ENCODE measurements around the gene MED25.

Gene MED25

GRCh38 chr19:49807904-49808675, 10.0 kb upstream of the MED25 start:
- Histone ChIP-seq H3K9ac (ENCODE audit: low read length) (no peak overlapping the region), H3K4me3 (ENCODE audit: low read depth, low read length) (peak overlapping the region; percentile 54), H3K27ac (ENCODE audit: low read depth, low read length) (no peak overlapping the region), H3K4me1 (ENCODE audit: control insufficient read depth, insufficient read depth, low read length) (peaks cover 23% of the 10 kb centered on the region), H3K36me3 (ENCODE audit: control insufficient read depth, insufficient read depth, low read length) (peaks cover 21% of the 10 kb centered on the region), H3K9me3 (ENCODE audit: control insufficient read depth, insufficient read depth, low read depth, low read length) (no peaks in the 10 kb centered on the region), H3K27me3 (ENCODE audit: control insufficient read depth, insufficient read depth, low read length) (no peaks in the 10 kb centered on the region; the same call in 1 of the 2 replicates)

DNA sequence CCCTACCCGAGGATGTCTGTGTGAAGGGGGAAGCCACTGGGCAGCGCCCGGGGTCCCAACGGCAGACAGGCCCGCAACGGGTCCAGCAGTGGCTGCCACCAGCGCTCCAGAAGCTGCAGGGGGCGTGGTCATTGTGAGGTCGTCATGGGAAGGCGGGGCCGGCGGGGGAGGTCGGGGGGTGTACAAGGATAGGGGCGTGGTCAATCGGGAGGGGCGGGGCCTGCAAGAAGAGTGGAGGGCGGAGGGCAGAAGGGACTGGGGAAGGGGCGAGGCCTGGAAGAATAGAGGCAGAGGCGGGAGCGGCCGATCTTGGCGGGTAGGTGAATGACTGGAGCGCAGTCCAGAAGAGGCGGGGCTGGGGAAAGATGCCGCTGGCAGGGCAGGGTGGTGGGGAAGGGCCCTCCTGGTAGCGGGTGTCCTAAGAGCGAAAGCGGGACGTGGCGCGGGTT, 9.4 kb upstream of the MED25 start:
- H3K4me1 ChIP-seq (ENCODE audit: control insufficient read depth, insufficient read depth, low read length) = peaks cover 21% of the 10 kb centered on the region
- H3K27ac ChIP-seq (ENCODE audit: low read depth, low read length) = no peak overlapping the region
- H3K36me3 ChIP-seq (ENCODE audit: control insufficient read depth, insufficient read depth, low read length) = peaks cover 15% of the 10 kb centered on the region
- no peaks in the 10 kb centered on the region; the same call in 1 of the 2 replicates for H3K27me3 ChIP-seq (ENCODE audit: control insufficient read depth, insufficient read depth, low read length)
- H3K9ac ChIP-seq (ENCODE audit: low read length) = peak overlapping the region; percentile 57
- no peaks in the 10 kb centered on the region for H3K9me3 ChIP-seq (ENCODE audit: control insufficient read depth, insufficient read depth, low read depth, low read length)
- peak overlapping the region; percentile 71 for H3K4me3 ChIP-seq (ENCODE audit: low read depth, low read length)

- Histone ChIP-seq H3K4me3 (ENCODE audit: low read depth, low read length) (peak overlapping the region; percentile 71), H3K27me3 (ENCODE audit: control insufficient read depth, insufficient read depth, low read length) (no peaks in the 10 kb centered on the region; the same call in 1 of the 2 replicates), H3K4me1 (ENCODE audit: control insufficient read depth, insufficient read depth, low read length) (peaks cover 21% of the 10 kb centered on the region), H3K9ac (ENCODE audit: low read length) (peak overlapping the region; percentile 57), H3K9me3 (ENCODE audit: control insufficient read depth, insufficient read depth, low read depth, low read length) (no peaks in the 10 kb centered on the region), H3K36me3 (ENCODE audit: control insufficient read depth, insufficient read depth, low read length) (peaks cover 14% of the 10 kb centered on the region), H3K27ac (ENCODE audit: low read depth, low read length) (no peak overlapping the region)
Observed at GRCh38 chr19:49809160-49809940, 8.7 kb upstream of the MED25 start.

DNA sequence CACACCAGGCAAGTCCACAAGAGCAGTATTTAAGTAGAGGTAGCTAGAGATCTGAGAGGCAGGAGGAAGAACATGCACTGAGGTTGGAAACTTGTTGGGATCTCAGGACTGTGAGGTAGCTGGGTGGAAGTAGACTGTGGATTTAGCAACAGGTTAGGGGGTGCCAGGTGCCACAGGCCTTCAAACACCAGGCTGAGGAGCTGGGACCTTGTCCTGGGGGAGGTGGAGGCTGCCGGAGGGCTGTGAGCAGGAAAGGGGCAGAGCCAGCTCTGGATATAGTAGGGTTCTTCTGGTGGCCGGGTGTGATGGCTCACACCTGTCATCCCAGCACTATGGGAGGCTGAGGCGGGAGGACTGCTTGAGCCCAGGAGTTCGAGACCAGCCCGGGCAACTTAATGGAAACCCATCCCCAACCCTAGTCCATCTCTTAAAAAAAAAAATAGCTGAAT, 8.1 kb upstream of the MED25 start:
- H3K27ac ChIP-seq (ENCODE audit: low read depth, low read length) = no peak overlapping the region
- peak overlapping the region; percentile 71 for H3K4me3 ChIP-seq (ENCODE audit: low read depth, low read length)

DNA sequence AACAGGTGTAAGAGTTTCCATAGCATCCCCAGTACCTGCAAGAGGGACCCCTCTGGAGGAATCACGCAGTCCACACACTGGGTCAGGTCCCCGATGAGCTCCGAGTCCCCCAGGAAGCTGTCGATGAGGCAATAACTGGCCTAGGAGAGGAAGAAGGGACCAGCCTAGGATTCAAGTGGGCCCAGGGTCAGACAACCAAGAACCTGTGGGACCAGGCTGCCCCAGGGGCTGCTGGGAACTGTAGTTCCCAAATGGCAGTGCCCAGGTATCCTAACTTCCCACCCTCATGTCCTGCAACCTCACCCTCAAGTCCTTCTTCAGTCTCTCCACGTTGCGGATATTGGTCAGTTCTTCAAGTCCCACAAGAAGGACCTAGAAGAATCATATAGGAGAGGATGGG, 6.8 kb upstream of the MED25 start:
- Histone ChIP-seq H3K27me3 (ENCODE audit: control insufficient read depth, insufficient read depth, low read length) (no peaks in the 10 kb centered on the region; the same call in 1 of the 2 replicates), H3K9ac (ENCODE audit: low read length) (no peak overlapping the region), H3K9me3 (ENCODE audit: control insufficient read depth, insufficient read depth, low read depth, low read length) (no peaks in the 10 kb centered on the region), H3K27ac (ENCODE audit: low read depth, low read length) (no peak overlapping the region), H3K4me1 (ENCODE audit: control insufficient read depth, insufficient read depth, low read length) (peaks cover 21% of the 10 kb centered on the region), H3K4me3 (ENCODE audit: low read depth, low read length) (no peak overlapping the region), H3K36me3 (ENCODE audit: control insufficient read depth, insufficient read depth, low read length) (peaks cover 8% of the 10 kb centered on the region)

More for the DNA sequence above, 8.1 kb upstream of the MED25 start:
- Histone ChIP-seq H3K9me3 (ENCODE audit: control insufficient read depth, insufficient read depth, low read depth, low read length) (no peaks in the 10 kb centered on the region), H3K9ac (ENCODE audit: low read length) (no peak overlapping the region), H3K27me3 (ENCODE audit: control insufficient read depth, insufficient read depth, low read length) (no peaks in the 10 kb centered on the region; the same call in 1 of the 2 replicates), H3K36me3 (ENCODE audit: control insufficient read depth, insufficient read depth, low read length) (peaks cover 14% of the 10 kb centered on the region), H3K4me1 (ENCODE audit: control insufficient read depth, insufficient read depth, low read length) (peaks cover 21% of the 10 kb centered on the region)

- Histone ChIP-seq H3K27ac (ENCODE audit: low read depth, low read length) (peak overlapping the region; percentile 90; the same call in 1 of the 2 replicates), H3K27me3 (ENCODE audit: control insufficient read depth, insufficient read depth, low read length) (no peaks in the 10 kb centered on the region; the same call in 1 of the 2 replicates), H3K9ac (ENCODE audit: low read length) (peak overlapping the region; percentile 77), H3K4me1 (ENCODE audit: control insufficient read depth, insufficient read depth, low read length) (peaks cover 21% of the 10 kb centered on the region), H3K4me3 (ENCODE audit: low read depth, low read length) (peak overlapping the region; percentile 86), H3K36me3 (ENCODE audit: control insufficient read depth, insufficient read depth, low read length) (0 out of 2 replicates have a peak, but pooled peaks cover 4% of the 10 kb centered on the region), H3K9me3 (ENCODE audit: control insufficient read depth, insufficient read depth, low read depth, low read length) (no peaks in the 10 kb centered on the region)
Observed at GRCh38 chr19:49812452-49812996, 5.6 kb upstream of the MED25 start.

- Histone ChIP-seq H3K27me3 (ENCODE audit: control insufficient read depth, insufficient read depth, low read length) (no peaks in the 10 kb centered on the region; the same call in 1 of the 2 replicates), H3K9ac (ENCODE audit: low read length) (peak within 1 kb of the TSS; percentile 77), H3K36me3 (ENCODE audit: control insufficient read depth, insufficient read depth, low read length) (no peaks in the 10 kb centered on the region), H3K4me3 (ENCODE audit: low read depth, low read length) (peak within 1 kb of the TSS; percentile 86), H3K9me3 (ENCODE audit: control insufficient read depth, insufficient read depth, low read depth, low read length) (no peaks in the 10 kb centered on the region), H3K4me1 (ENCODE audit: control insufficient read depth, insufficient read depth, low read length) (peaks cover 17% of the 10 kb centered on the region), H3K27ac (ENCODE audit: low read depth, low read length) (peak within 1 kb of the TSS; percentile 90)
Observed at GRCh38 chr19:49812997-49813861, 4.9 kb upstream of the MED25 start, which contains the start of gene FUZ. Gene FUZ (minus strand): TSS chr19:49813292. CDS start chr19:49813106, 186 bp downstream.

GRCh38 chr19:49814010-49814409, 4.1 kb upstream of the MED25 start:
- Histone ChIP-seq H3K4me3 (ENCODE audit: low read depth, low read length) (peak overlapping the region; percentile 86), H3K27me3 (ENCODE audit: control insufficient read depth, insufficient read depth, low read length) (no peaks in the 10 kb centered on the region; the same call in 1 of the 2 replicates), H3K9me3 (ENCODE audit: control insufficient read depth, insufficient read depth, low read depth, low read length) (no peaks in the 10 kb centered on the region), H3K27ac (ENCODE audit: low read depth, low read length) (peak overlapping the region; percentile 16; the same call in 1 of the 2 replicates), H3K9ac (ENCODE audit: low read length) (no peak overlapping the region), H3K4me1 (ENCODE audit: control insufficient read depth, insufficient read depth, low read length) (peaks cover 16% of the 10 kb centered on the region), H3K36me3 (ENCODE audit: control insufficient read depth, insufficient read depth, low read length) (no peaks in the 10 kb centered on the region)

- no peak overlapping the region for H3K4me3 ChIP-seq (ENCODE audit: low read depth, low read length)
- peaks cover 11% of the 10 kb centered on the region for H3K36me3 ChIP-seq (ENCODE audit: control insufficient read depth, insufficient read depth, low read length)
- no peak overlapping the region for H3K9ac ChIP-seq (ENCODE audit: low read length)
- no peaks in the 10 kb centered on the region for H3K27me3 ChIP-seq (ENCODE audit: control insufficient read depth, insufficient read depth, low read length)
- no peaks in the 10 kb centered on the region for H3K9me3 ChIP-seq (ENCODE audit: control insufficient read depth, insufficient read depth, low read depth, low read length)
- H3K27ac ChIP-seq (ENCODE audit: low read depth, low read length) = no peak overlapping the region
- peaks cover 14% of the 10 kb centered on the region; the same call in 1 of the 2 replicates for H3K4me1 ChIP-seq (ENCODE audit: control insufficient read depth, insufficient read depth, low read length)
Observed at GRCh38 chr19:49816590-49816989, 1.5 kb upstream of the MED25 start.
